ENCODE data around the gene SPOCD1.
A peak's percentile ranks its signal among the peaks of the same experiment; 100 is the strongest.

Gene SPOCD1

GRCh38 chr1:31771891-31772668, 43.7 kb downstream of the SPOCD1 start:
- no peak for TF ChIP-seq ZFX (IDR thresholded peaks at IDR 0.05; ENCODE audit: borderline replicate concordance)
- TF ChIP-seq CTCF (IDR thresholded peaks at IDR 0.05): no peak
- H3K27ac ChIP-seq: no peak overlapping the region

GRCh38 chr1:31769720-31770390, 46.0 kb downstream of the SPOCD1 start:
- H3K27ac ChIP-seq: peak overlapping the region; percentile 71
- TF ChIP-seq ZFX (IDR thresholded peaks at IDR 0.05; ENCODE audit: borderline replicate concordance) (no peak), CTCF (IDR thresholded peaks at IDR 0.05) (no peak)

GRCh38 chr1:31768939-31769704, 46.7 kb downstream of the SPOCD1 start:
- TF ChIP-seq ZFX (IDR thresholded peaks at IDR 0.05; ENCODE audit: borderline replicate concordance) (no peak), CTCF (IDR thresholded peaks at IDR 0.05) (no peak)
- peak overlapping the region; percentile 71 for H3K27ac ChIP-seq

- H3K27ac ChIP-seq: peak overlapping the region; percentile 71
- no peak for TF ChIP-seq ZFX (IDR thresholded peaks at IDR 0.05; ENCODE audit: borderline replicate concordance)
- TF ChIP-seq CTCF (IDR thresholded peaks at IDR 0.05): no peak
Observed at GRCh38 chr1:31768407-31768907, 47.4 kb downstream of the SPOCD1 start.

GRCh38 chr1:31767225-31767624, 48.6 kb downstream of the SPOCD1 start:
- H3K27ac ChIP-seq: peak overlapping the region; percentile 71
- no peak for TF ChIP-seq ZFX (IDR thresholded peaks at IDR 0.05; ENCODE audit: borderline replicate concordance)
- no peak for TF ChIP-seq CTCF (IDR thresholded peaks at IDR 0.05)

- peak overlapping the region; percentile 71 for H3K27ac ChIP-seq
- TF ChIP-seq CTCF (IDR thresholded peaks at IDR 0.05) (0 out of 2 replicates have a peak, but pooled peaks have one; percentile 19), ZFX (IDR thresholded peaks at IDR 0.05; ENCODE audit: borderline replicate concordance) (no peak)
Observed at GRCh38 chr1:31765516-31765915, 50.3 kb downstream of the SPOCD1 start.
